Thyroid gland (tissue), 4 donors: Measurements from ENCODE around the gene CORO1C. TPM values are rescaled to one million over a fixed set of nuclear protein-coding genes. Genes with fewer than 3 reads are reported as not detected.

Source experiments
- DNase-seq, 2 donors: peaks; one replicate each; pipeline ENCODE4 v3.0.0-alpha.2; 2019
- H3K27ac ChIP-seq, 3 donors: fragments of 200-600 bp; sonication (generic); 1 replicate in 2 of 3; 2 replicates in 1 of 3; pipeline ENCODE4 v1.5.1; 2016 to 2019; ENCODE audit warnings: mild to moderate bottlenecking in 1 of 3, moderate library complexity in 1 of 3
- H3K27me3 ChIP-seq: fragments of 200-600 bp; sonication (generic); one replicate; pipeline ENCODE4 v1.5.1; 2019
- H3K36me3 ChIP-seq, 2 donors: fragments of 200-600 bp; sonication (generic); one replicate each; pipeline ENCODE4 v1.5.1; 2016 to 2019
- H3K4me1 ChIP-seq, 2 donors: fragments of 200-600 bp; sonication (generic); one replicate each; pipeline ENCODE4 v1.5.1; 2017 to 2019
- H3K4me3 ChIP-seq, 3 donors: fragments of 200-600 bp; sonication (generic); replicated peaks in 1 of 3; 1 replicate in 2 of 3; 2 replicates in 1 of 3; pipeline ENCODE4 v1.5.1; 2016; ENCODE audit warnings: mild to moderate bottlenecking in 1 of 3
- H3K9me3 ChIP-seq: fragments of 200-600 bp; sonication (generic); one replicate; pipeline ENCODE4 v1.5.1; 2017
- CTCF ChIP-seq, 6 experiments: fragments of 200-600 bp in 3 of 6; fragments of 450-650 bp in 3 of 6; sonication (generic) in 3 of 6; IDR thresholded peaks; one replicate each; pipeline ENCODE4 v1.5.1; 2016 to 2019; ENCODE audit warnings: antibody characterized with exemption in 6 of 6, mild to moderate bottlenecking in 2 of 6, inconsistent platforms in 1 of 6, moderate library complexity in 1 of 6
- POLR2A ChIP-seq, 2 donors: fragments of 450-650 bp; IDR thresholded peaks; one replicate each; pipeline ENCODE4 v1.6.1; 2017; ENCODE audit warnings: antibody characterized with exemption in 2 of 2, mild to moderate bottlenecking in 2 of 2, moderate library complexity in 1 of 2
- WGBS, 2 donors: methylation state at CpG; one replicate each; pipeline ENCODE4 v1.1.5; 2017; 5-methylcytosine and 5-hydroxymethylcytosine counted together
- intact Hi-C: fragments of 100-400 bp; cut with DNase I; formaldehyde crosslinking; loops from one replicate; pipeline ENCODE4 v1.15.1; 2023
- total RNA-seq, 4 donors: library from RNA; depleted of rRNA; stranded (reverse); fragments of >200 nt; gene quantifications; one replicate each; pipeline ENCODE4 v1.2.3, GENCODE V29; 2016

CORO1C gene
- total RNA-seq, 4 donors from 2014 or later: 22.0 to 63.6 (median 30.1) TPM

- TF ChIP-seq POLR2A (IDR thresholded peaks at IDR 0.05) (no peak), CTCF (IDR thresholded peaks at IDR 0.05) (no peak)
- peaks cover 0 to under 1% of the 10 kb centered on the region in 2 donors for H3K4me1 ChIP-seq
- H3K9me3 ChIP-seq: no peaks in the 10 kb centered on the region
- DNase-seq: no peak
- H3K27ac ChIP-seq: no peak overlapping the region
- H3K4me3 ChIP-seq: no peak overlapping the region
- H3K27me3 ChIP-seq: no peaks in the 10 kb centered on the region
- no peaks in the 10 kb centered on the region for H3K36me3 ChIP-seq
- intact Hi-C loops: no loop called here
Measured at GRCh38 chr12:108724890-108725151, 6.5 kb downstream of the CORO1C start.

GRCh38 chr12:108724054-108724889 is 7.0 kb downstream of the CORO1C start:
- Histone ChIP-seq H3K4me3 (no peak overlapping the region), H3K27me3 (no peaks in the 10 kb centered on the region), H3K9me3 (no peaks in the 10 kb centered on the region), H3K4me1 (no peaks in the 10 kb centered on the region), H3K27ac (no peak overlapping the region), H3K36me3 (no peaks in the 10 kb centered on the region)
- 71 to 91% methylated on average over 3 of the region's 3 CpGs for WGBS, 2 donors
- TF ChIP-seq CTCF (IDR thresholded peaks at IDR 0.05) (no peak), POLR2A (IDR thresholded peaks at IDR 0.05) (no peak)
- no peak for DNase-seq
- intact Hi-C loops: no loop called here

GRCh38 chr12:108722992-108723766 is 8.1 kb downstream of the CORO1C start:
- Histone ChIP-seq H3K9me3 (no peaks in the 10 kb centered on the region), H3K27me3 (no peaks in the 10 kb centered on the region), H3K36me3 (no peaks in the 10 kb centered on the region), H3K27ac (no peak overlapping the region), H3K4me3 (no peak overlapping the region), H3K4me1 (no peaks in the 10 kb centered on the region)
- TF ChIP-seq POLR2A (IDR thresholded peaks at IDR 0.05) (no peak), CTCF (IDR thresholded peaks at IDR 0.05) (no peak)
- intact Hi-C loops: no loop called here
- DNase-seq: no peak
- WGBS, 2 donors: 65 to 80% methylated on average over 5 of the region's 5 CpGs

- intact Hi-C loops: no loop called here
- no peaks in the 10 kb centered on the region for H3K4me1 ChIP-seq
- TF ChIP-seq CTCF (IDR thresholded peaks at IDR 0.05) (no peak), POLR2A (IDR thresholded peaks at IDR 0.05) (no peak)
- no peak for DNase-seq
- no peaks in the 10 kb centered on the region for H3K36me3 ChIP-seq
- no peak overlapping the region for H3K4me3 ChIP-seq
- H3K9me3 ChIP-seq: no peaks in the 10 kb centered on the region
- no peak overlapping the region for H3K27ac ChIP-seq
- H3K27me3 ChIP-seq: no peaks in the 10 kb centered on the region
- WGBS, 2 donors: 79 to 80% methylated on average over 1 of the region's 1 CpG
Measured at GRCh38 chr12:108722463-108722862, 8.9 kb downstream of the CORO1C start.

- no peak overlapping the region for H3K27ac ChIP-seq
- WGBS, 2 donors: 85 to 90% methylated on average over 2 of the region's 2 CpGs
- H3K4me1 ChIP-seq: no peaks in the 10 kb centered on the region
- TF ChIP-seq POLR2A (IDR thresholded peaks at IDR 0.05) (no peak), CTCF (IDR thresholded peaks at IDR 0.05) (no peak)
- no peaks in the 10 kb centered on the region for H3K9me3 ChIP-seq
- intact Hi-C loops: no loop called here
- H3K27me3 ChIP-seq: no peaks in the 10 kb centered on the region
- DNase-seq: no peak
- no peak overlapping the region for H3K4me3 ChIP-seq
- H3K36me3 ChIP-seq: no peaks in the 10 kb centered on the region
Measured at GRCh38 chr12:108721824-108722223, 9.5 kb downstream of the CORO1C start.
